K562 (cell line): Measurements from ENCODE around the gene CKMT2. TPM values are rescaled to one million over a fixed set of nuclear protein-coding genes. Genes with fewer than 3 reads are reported as not detected.
A peak's percentile ranks its signal among the peaks of the same experiment; 100 is the strongest.

Source experiments
- ARNT ChIP-seq, 2 experiments: fragments of 450-650 bp; IDR thresholded peaks; 2 replicates each; pipeline ENCODE4 v1.6.1; 2016; ENCODE audit warnings: mild to moderate bottlenecking in 1 of 2
- CXXC5 ChIP-seq: fragments of 250-450 bp; sonication (Bioruptor Pico); IDR thresholded peaks from 2 replicates; pipeline ENCODE4 v1.8.0; 2022; ENCODE audit warnings: inconsistent platforms, mild to moderate bottlenecking, moderate library complexity
- GABPB1 ChIP-seq: sonication (generic); formaldehyde crosslinking; IDR thresholded peaks from 2 replicates; pipeline ENCODE4 v1.8.0; 2022; ENCODE audit warnings: mild to moderate bottlenecking, missing genetic modification reagents
- L3MBTL2 ChIP-seq: fragments of 450-650 bp; IDR thresholded peaks from 2 replicates; pipeline ENCODE4 v1.6.1; 2016; ENCODE audit warnings: mild to moderate bottlenecking, moderate library complexity
- MNT ChIP-seq, 2 experiments: fragments of 450-650 bp; conservative IDR thresholded peaks; 2 replicates each; pipeline ENCODE4 v1.6.1; 2017; ENCODE audit warnings: mild to moderate bottlenecking in 2 of 2, moderate library complexity in 2 of 2
- RAD21 ChIP-seq, 2 experiments: fragments of 250-450 bp in 1 of 2; fragments of 450-650 bp in 1 of 2; sonication (Bioruptor Pico) in 1 of 2; formaldehyde crosslinking in 1 of 2; IDR thresholded peaks in 1 of 2; conservative IDR thresholded peaks in 1 of 2; 2 replicates each; pipeline versions ENCODE4 v1.4.0 to v1.8.0; 2020 to 2022; ENCODE audit warnings: mild to moderate bottlenecking in 2 of 2, moderate library complexity in 1 of 2
- RB1 ChIP-seq: fragments of 450-650 bp; IDR thresholded peaks from 2 replicates; pipeline ENCODE4 v1.6.1; 2017; ENCODE audit warnings: low read depth, mild to moderate bottlenecking
- RCOR1 ChIP-seq, 2 experiments: IDR thresholded peaks; 2 replicates each; pipeline ENCODE4 v1.6.1; 2012; ENCODE audit warnings: low read depth in 2 of 2, low read length in 2 of 2, borderline replicate concordance in 1 of 2, improper control_type of control experiment in 1 of 2
- REST ChIP-seq, 2 experiments: fragments of 450-650 bp; formaldehyde crosslinking in 1 of 2; IDR thresholded peaks; 2 replicates each; pipeline versions ENCODE4 v1.4.0 to v1.6.1; 2014 to 2020; ENCODE audit warnings: mild to moderate bottlenecking in 2 of 2, borderline replicate concordance in 1 of 2, low read depth in 1 of 2
- RHOXF2B ChIP-seq: fragments of 250-450 bp; sonication (Bioruptor Pico); conservative IDR thresholded peaks from 2 replicates; pipeline ENCODE4 v1.5.1; 2021
- STAG1 ChIP-seq: sonication (generic); formaldehyde crosslinking; IDR thresholded peaks from 2 replicates; pipeline ENCODE4 v1.5.0; 2020; ENCODE audit warnings: missing genetic modification reagents, borderline replicate concordance
- ZNF280A ChIP-seq: fragments of 450-650 bp; IDR thresholded peaks from 2 replicates; pipeline ENCODE4 v1.6.1; 2018; ENCODE audit warnings: mild to moderate bottlenecking, low read depth; ENCODE audit not compliant: partially characterized antibody
- polyA plus RNA-seq, 8 experiments: library from polyadenylated mRNA; depleted of rRNA in 4 of 8; stranded (reverse) in 5 of 8; unstranded in 3 of 8; fragments of >200 nt; fragmentation: Nextera tagmentation in 2 of 8; fragmentation: Illumina TruSeq in 1 of 8; extraction: Ambion mirVana in 2 of 8; extraction: Trizol in 1 of 8; gene quantifications; 2 replicates each; pipeline versions ENCODE4 v1.2.1 to v1.2.3, GENCODE V29; 2011 to 2014; ENCODE audit warnings: inconsistent platforms in 1 of 8, missing spikeins in 1 of 8
- total RNA-seq, 7 experiments: library from RNA; depleted of rRNA in 6 of 7; stranded (reverse); fragments of >200 nt in 6 of 7; fragmentation: Illumina TruSeq in 2 of 7; extraction: Trizol in 2 of 7; gene quantifications; 2 replicates each; pipeline versions ENCODE4 v1.2.1 to v1.2.3, GENCODE V29; 2011 to 2021; ENCODE audit warnings: low replicate concordance in 1 of 7

The CKMT2 gene
- total and polyA plus RNA-seq, 9 of the 15 experiments (the other 6 are each of a cell fraction or from before 2014, with no cell fraction given): 0.03 TPM; not detected in 8

- TF ChIP-seq ZNF280A (no peak), MNT (conservative IDR thresholded peaks at IDR 0.05) (peak in 1 of 2 experiments; percentile 24; a peak in 1 of 4 replicates), REST (IDR thresholded peaks at IDR 0.05; ENCODE audit: borderline replicate concordance) (peak; percentile 73), REST (CRISPR knock-in tag; IDR thresholded peaks at IDR 0.05; ENCODE audit: low read depth) (no peak), RCOR1 (IDR thresholded peaks at IDR 0.05; ENCODE audit: borderline replicate concordance in 1 of 2, low read depth in 2 of 2, low read length in 2 of 2) (0 out of 4 replicates have a peak, but pooled peaks of 1 of the 2 experiments have one; percentile 34), RAD21 (CRISPR knock-in tag; conservative IDR thresholded peaks at IDR 0.05 in 1 of 2, IDR thresholded peaks at IDR 0.05 in 1 of 2) (peak; percentile 92), GABPB1 (CRISPR knock-in tag) (no peak), RB1 (peak; percentile 79; the same call in 1 of the 2 replicates), CXXC5 (peak; percentile 55), RHOXF2B (CRISPR knock-in tag) (no peak), L3MBTL2 (peak; percentile 95), STAG1 (CRISPR knock-in tag) (peak; percentile 71; the same call in 1 of the 2 replicates), ARNT (IDR thresholded peaks at IDR 0.05) (no peak)
These were observed 38.3 kb upstream of the CKMT2 start (continued) for GRCh38 chr5:81194633-81195334.
